ENCODE results near the gene CAMK2B. TPM values are rescaled to one million over a fixed set of nuclear protein-coding genes. Genes with fewer than 3 reads are reported as not detected.

The CAMK2B gene
- total RNA-seq, 1 experiment from 2014 or later: 0.02 TPM

DNA sequence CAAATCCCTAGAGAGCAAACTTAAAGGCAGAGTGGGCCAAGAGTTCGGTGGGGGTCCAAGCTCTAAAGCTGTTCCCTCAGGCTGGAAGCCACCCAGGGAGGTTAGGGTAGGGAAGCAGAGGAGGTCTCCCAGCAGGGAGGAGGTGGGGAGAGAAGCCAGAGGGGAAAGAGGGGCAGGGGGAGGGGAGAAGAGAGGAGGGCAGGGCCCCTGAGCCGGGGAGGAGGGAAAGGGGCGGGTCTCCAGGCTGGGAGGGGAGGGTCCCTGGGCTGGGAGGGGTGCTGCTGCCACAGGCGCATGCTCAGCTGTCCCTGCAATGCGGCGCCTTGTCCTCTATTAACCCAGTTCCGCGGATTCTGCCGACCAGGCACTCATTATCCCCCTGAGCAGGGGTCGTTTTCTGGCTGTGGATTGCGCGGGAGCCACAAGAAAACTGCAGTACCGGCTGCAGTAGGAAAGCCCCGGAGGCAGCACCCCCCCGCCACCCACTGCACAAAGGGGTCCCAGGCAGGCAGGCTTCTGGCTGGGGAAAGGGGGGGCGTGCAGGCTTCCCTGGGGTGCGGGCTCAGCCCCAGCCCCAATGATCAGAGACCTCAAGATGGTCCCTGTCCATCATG, 49.3 kb downstream of the CAMK2B start:
- no peak for DNase-seq (ENCODE audit: low read depth)

DNA sequence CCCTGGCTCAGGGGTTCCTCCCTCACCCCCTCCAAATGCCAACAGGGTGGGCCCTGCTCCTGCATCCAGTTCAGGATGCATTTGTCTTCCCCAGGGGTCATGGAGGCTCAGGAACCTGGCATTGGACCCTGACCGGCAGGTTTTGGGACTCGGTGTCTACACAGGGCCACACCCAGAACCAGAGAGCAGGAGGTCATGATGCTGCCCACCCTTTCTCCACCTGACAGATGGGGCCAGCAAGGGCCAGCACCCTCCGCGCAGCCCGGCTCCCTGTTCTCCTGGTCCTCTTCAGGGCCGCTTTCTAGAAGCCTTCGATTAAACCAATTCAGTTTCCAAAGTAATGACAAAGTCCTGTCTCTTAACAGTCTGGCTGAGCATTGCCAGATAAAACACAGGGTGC, 50.2 kb downstream of the CAMK2B start:
- no peak for DNase-seq (ENCODE audit: low read depth)

DNA sequence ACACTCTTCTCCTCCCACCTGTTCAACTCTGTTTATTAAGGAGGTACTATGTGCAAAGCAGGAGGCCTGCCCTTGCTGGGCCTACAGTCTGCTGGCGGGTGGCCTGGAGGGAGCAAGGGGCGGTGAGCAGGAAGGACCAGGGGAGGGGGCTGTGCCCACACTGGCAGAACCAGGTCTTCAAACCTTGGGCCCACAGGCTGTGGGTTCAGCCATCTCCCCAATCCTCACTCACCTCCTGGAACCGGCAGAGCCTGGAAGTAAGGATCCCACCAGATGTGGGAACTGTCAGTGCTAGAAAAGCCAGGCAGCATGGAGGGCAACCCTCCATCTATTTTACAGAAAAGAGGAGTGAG, 50.8 kb downstream of the CAMK2B start:
- DNase-seq (ENCODE audit: low read depth): no peak

DNA sequence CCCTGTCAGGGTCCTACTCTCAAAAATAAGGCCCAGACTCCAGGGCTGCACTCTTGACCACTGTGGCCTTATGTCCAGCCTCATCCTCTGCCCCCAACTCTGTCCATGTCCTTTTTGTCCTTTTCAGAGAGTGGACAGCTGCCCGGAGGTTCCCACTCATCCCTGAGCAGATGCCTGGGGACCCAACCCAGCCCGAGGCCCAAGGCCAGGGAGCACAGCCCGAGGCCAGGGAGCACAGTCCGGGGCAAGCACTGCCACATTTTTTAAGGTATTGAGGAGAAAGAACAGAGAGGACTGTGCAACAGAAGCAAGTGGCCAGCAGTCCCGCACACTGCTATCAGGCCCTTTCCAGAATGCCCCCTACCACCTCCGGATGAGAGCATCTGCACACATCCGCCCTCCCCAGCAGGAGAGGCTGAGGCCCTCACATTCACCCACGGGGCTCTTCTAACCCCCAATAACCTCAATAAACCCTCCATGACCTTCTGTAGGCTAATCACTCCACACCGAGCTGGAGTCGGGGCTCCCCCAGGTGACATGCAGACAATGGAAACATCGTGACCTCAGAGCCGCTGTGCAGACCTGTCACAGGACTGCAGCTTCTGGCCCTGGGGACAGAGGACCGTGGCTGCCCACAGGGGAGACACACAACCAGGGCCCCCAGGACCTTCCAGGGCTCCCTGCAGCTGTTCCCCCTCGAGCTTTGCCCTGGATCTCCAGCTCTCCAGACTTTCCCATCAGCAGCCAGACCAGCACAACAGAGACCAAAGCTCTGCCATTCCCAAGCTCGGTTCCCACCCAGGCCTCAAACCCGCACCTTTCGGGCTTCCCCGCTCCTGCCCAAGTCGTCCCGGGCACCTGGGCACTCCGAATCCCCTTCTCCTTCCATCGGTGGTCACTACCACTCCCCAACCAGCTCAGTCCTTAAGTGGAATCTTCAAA, 51.4 kb downstream of the CAMK2B start:
- no peak for DNase-seq (ENCODE audit: low read depth)

DNA sequence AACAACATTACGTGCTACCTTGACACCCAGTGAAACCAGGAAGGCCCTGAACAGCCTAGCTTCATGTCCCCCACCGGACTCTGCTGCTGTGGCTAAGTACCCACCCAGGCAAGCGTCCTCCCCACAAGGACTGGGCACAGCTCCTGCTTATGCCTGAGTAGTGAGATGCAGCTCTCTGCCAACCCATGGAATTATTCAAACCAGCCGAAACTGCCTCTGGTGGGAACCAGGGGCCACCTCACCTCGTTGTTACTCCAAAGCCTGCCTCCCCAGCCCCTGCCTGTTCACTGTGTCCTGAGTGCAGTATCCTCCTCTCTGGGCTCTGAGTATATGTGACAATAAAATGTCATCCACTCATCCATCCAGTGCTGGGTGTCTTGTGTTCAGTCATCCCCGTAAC, 52.4 kb downstream of the CAMK2B start:
- DNase-seq (ENCODE audit: low read depth): no peak

DNA sequence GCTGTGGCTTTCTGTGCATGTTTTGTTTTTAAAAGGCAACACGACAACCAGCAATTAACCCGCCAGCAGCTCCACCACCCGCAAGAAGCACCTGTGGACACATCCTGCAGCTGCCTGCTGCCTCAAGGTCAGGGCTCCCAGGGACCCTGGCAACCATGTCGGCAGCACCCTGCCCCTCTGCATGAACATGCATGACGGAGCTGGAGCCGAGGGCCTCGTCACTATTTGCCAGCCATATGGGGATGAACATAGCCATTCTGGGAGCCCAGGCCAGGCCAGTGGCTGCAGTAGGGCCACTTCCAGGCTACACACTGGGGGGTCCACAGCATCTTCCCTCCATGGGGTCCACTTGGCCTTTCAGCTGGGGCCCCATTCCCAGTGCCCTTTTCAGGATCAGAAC, 52.9 kb downstream of the CAMK2B start:
- DNase-seq (ENCODE audit: low read depth): no peak

DNA sequence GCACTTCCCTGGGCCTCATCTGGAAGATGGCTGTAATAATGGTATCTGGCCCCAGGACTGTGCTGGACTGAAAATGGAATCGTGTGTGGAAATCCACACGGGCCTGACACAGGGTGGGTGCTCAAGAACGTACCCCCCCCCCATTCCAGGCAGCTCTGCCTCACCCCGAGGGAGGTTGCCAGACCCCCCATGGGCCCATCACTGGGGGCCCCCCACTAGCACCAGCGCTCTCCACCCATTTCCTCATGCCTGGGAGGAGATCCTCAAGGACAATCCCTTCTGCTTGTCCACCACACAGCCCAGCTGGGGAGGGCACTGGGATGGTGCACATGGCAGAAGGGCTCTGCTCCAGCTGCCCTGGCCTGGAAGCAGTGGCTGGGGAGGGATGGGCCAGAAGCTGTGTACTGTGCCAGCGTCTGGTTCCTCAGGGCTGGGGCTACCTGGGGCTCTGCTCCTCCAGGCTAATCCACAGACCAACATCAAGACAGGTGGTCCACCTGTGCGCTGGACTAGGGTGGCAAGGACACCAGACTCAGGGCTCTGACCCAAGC, 55.4 kb downstream of the CAMK2B start:
- no peak for DNase-seq (ENCODE audit: low read depth)

DNA sequence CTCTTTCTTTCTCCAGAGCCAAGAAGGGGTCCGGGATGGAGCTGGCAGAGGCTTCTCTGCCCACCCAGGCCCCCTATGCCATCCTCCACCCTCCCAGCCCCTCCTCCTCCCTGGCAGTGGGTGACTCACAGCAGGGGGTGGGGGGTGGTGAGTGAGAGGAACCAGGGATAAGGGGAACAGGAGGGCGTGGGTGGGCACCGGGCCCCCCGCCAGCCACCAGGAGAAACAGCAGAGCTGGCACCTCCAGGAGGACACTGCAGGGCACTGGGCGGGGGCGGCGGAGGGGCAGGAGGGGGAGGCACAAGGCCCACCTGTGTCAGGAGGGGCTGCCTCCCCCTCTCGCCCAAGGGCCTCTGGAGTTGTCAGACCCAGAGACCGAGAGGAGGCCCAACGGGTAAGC, 56.0 kb downstream of the CAMK2B start:
- DNase-seq (ENCODE audit: low read depth): no peak

DNA sequence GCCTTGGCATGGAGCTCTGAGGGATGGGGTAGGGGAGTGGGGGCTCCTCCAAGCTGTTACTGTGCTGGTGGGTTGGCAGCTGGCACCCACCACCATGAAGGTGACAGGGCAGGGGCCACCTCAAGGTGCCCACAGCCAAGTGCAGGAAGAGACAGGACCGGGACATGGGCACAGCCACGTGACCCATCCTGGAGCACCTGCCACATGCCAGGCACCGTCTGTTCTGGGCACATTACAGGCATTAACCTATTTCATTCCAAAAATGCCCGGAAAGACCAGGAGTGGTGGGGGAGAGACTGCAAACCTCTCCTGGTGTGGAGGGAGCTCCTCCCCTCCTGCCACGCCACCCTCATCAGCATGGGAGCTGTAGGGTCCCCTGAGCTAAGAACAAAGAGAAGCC, 56.7 kb downstream of the CAMK2B start:
- no peak for DNase-seq (ENCODE audit: low read depth)

DNA sequence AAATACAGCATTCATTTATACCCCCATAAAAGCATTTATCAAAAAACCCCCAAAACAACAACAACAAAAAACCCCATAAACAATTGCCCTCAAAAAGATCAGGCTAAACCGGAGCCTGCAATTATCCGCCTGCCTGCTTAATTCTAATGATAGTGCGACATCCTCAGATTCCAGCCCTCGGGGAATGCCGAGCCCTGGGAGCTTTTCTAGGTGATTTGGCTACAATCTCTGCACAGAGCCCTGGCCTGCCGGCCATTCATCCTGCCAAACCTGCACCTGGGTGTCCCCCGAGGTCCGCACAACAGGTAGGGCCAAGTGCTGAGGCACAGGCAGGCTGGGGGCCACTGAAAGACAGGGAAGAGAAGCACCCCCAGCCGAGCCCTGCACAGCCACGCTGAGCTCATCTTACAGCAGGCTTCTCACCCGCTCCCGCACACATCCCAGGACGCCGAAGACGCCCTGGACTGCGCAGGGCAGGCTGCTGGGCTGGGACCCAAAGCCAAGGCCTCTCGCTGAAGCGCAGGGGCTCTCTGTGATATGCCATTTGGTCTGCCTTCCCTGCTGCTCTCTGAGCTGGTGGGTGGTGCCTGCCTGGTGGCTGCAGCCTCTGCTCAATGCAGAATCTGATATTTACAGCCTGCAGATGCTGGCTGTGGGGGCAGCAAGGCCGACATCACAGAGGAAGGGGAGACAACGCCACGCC, 57.5 kb downstream of the CAMK2B start:
- DNase-seq (ENCODE audit: low read depth): no peak

DNA sequence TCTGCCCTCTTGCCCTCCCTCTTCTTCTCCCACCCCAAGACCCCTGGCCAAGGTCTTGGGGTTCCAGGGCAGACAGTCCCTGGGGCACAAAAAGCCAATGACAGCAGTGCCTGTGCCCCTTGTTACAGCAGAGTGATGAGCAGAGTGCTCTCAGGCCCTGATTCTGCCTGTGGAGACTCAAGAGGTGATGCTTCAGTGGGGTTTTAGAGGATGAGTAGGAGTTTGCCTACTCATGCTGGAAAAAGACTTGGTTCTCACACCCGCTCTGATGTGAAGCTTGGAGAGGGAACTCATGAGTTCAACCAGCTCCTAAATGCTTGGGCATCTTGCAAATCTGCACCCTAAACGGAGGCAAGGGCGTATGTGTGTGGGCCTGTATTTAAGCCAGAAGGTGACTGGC, 58.2 kb downstream of the CAMK2B start:
- DNase-seq (ENCODE audit: low read depth): no peak

DNA sequence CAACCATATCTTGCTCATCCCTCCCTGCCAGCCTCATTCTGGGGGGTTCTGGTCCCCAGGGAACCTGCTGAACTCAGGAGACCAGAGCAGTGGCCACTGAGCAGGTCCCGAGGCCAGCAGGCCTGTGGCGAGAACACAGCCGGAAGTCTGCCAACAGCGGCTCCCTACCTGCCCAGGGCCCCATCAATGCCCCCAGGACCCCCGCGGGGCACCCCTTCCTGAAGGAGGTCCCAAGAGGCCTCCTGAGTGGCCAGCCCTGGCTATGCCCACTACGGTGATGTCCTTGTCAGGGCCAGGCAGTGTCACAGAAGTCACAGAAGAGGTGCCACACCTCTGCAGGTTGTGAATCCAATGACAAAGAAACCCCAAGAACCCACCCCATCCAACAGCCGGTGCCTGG, 58.9 kb downstream of the CAMK2B start:
- no peak for DNase-seq (ENCODE audit: low read depth)

DNA sequence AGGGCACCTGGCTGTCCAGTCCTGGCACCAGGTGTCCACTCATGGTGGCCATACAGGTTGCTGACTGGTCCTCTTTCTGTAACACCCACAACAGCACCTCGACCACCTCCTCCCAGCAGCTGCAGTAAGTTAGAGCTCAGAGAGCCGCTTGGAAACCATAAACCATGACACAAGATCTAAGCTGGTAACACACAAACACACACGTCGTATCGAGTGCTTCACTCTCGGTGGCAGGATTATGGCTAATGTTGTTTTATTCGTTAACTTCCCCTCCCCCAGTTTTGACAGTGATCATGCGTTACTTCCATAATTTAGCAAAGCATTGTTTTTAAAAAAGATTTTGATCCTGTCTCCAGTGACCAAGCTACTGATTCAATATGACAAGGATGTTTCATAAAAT, 59.7 kb downstream of the CAMK2B start:
- DNase-seq (ENCODE audit: low read depth): no peak

DNA sequence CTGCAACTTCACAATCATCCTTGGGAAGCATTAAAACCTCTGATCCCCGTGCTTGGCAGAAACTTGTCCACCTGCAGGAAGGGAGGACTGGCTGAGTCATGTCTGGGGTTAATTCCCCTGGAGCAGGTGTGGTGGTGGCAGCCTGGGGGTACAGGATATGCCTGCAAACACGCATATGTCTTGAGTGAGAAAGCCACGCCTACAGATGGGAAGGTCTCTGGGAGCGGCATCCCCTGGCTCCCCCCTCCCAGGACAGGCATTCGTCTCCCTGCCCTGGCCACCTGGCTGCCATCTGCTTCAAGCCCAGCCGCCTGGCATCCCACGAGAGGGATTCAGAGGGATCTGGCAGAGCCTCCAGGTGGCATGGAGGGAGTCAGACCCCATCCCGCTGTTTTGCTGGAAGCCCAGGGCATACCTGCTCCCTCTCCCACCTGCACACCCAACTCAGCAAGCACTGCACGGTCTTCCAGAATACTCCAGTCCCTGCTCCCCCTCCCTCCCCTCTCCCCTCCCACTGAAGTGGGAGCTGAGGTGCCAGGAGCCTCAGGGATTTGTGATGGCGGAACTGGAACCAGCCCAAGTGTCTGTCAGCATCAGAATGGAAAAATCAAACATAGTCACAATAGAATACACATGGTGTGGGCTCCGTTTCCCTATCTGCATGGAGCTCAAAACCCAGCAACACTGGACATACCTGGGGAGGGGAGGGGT, 61.0 kb downstream of the CAMK2B start:
- DNase-seq (ENCODE audit: low read depth): peak; percentile 41

DNA sequence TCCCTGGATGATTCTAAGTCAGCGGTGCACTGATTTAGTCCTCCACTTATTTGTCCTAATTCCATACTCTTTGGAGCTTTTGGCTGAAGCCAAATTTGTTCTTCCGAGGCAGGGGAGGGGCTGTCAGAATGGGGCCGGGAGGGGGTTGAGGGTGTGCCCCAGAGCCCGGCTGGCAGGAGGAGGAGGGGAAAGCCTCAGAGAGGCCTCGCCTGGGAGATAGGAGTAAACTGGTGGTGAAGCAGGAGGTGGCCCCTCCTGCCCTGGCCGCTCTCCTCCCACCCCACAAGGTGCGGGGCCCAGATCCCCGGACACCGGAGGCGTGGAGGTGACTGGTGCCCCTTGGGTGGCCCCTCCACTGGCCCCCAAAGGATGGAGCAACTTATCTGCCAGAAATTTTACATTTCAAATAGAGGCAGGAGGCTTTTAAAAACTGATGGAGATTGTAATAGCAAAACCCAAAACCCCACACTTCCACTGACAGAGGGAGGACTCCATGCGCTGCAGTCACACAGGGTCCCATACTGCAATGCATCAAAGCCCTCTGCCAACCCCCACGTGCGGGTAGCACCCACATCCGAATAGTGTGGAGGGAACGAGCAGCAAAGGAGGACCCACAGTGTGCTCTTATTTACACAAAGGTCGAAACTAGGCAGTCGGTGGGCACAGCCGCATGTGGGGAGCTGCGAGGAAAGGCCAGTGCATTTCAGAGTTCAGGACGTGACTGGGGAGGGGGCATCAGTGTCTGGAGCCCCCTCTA, 61.9 kb downstream of the CAMK2B start:
- no peak for DNase-seq (ENCODE audit: low read depth)

DNA sequence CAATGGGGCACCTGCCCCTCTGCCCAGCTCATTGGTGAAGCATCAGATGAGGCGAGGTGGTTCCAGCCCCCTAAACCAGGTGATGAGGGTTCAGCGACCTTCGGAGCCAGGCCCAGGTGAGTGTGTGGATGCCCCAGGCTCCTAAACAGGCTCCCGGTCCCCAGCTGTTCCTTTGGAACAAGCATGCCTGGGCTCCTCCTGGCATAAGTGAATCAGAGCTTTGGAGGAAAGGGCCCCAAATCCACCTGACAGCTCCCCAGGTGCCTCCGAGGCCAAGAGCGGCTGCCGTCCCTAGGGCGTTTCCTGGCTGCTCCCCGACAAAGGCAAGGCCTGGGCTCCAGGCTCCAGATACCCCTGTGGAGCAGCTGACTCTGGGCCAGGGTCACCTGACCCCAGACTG, 63.4 kb downstream of the CAMK2B start:
- DNase-seq (ENCODE audit: low read depth): no peak

DNA sequence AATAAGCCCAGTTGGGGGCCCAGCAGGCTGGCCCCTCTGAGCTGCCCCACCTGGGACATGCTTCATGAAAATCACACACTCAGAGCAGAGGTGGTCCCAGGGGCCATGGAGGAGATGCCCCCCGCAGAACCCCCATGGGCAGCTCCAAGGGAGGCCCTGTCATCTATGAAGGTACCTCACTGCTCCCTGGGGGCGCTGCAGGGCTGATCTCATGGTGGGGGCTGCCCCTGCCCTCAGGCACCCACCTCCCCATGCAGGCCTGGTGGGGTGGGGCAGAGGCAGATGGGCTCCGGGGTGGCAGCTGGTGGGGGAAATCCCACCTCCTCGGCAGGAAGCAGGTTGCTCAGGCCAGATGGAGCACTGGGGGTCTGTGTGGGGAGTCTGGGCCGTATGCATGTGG, 64.2 kb downstream of the CAMK2B start:
- DNase-seq (ENCODE audit: low read depth): no peak

DNA sequence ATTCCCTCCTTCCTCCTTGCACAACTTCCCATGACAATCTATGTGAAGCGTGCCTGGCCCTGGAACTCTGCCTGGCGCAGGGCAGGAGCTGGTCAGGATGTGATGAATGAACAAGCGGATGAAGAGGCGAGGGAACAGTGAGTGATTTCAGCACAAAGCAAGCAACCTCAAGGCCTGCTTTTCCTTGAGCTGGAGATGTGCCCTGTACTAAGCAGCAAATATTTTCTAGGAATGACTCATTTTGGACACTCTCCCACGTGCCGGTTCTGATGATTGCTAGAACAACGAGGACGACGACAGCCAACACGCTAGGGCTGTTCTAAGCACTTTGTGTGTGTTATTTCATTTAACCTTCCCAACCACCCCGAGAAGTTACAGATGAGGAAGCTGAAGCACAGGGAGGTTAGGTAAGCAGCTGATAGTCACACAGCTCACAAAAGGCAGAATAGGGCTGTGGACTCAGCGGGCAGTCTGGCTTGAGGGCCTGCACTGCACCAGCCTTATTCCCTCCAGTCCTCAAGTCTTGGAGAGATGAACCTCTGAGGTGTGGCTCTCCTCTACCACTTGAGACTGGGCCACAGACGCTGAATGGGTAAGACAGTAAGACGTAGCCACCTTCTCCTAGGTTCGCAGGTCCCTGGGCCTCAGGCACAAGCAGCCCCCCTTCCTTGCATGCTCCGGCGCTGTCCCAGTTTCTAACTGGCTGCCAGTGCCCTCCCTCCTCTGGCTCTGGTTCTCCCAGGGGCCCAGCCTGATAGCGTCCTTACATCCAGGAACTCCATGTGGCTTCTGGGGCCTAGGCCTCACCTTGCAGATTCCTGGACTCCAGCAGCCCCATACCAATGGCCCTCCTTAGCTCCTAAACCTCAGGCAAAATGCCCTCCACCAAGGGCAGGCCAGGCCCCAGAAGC, 65.6 kb downstream of the CAMK2B start:
- peak; percentile 90 for DNase-seq (ENCODE audit: low read depth)

DNA sequence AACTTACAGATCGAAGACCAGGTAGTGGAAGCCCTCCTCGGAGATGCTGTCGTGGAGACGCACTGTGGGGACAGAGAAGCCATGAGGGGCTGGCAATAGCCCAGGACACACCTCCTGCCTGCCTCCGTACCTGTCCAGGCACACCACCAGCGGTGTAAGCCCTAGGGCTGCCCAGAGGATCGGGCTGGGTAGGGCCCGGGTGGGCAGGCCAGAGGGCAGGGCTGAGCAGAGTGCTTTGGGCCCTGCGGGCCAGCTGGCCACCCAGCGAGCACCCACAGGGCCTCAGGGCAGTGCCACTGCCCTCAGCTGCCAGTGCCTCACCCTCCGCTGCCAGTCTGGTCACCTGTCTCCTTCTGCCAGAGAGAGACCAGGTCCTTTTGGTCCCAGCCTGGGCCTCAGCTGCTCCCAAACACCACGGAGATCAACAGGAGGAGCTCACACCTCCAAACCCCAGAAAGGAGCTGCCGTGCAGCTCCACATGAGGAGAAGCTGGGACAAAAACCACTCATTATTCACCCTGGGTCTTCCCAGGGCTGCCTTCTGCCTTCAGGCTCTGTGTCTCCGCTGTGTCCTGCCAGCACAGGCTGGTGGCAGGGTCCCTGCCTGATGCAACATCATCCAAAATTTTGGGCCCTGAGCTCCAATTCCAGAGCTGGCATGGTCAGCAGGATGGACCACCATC, 66.4 kb downstream of the CAMK2B start:
- no peak for DNase-seq (ENCODE audit: low read depth)

Measured in HT1080 (cell line).